HG03097 (cell line): ENCODE data around the gene ACY1.

ENCODE experiments used
- ATAC-seq: cut with Tn5 transposase; IDR thresholded peaks from one replicate; pipeline ENCODE4 v1.9.1; 2021; ENCODE audit not compliant: unreplicated experiment, low FRiP score

Gene ACY1

GRCh38 chr3:51962854-51963530 lies 20.3 kb upstream of the ACY1 start:
- no peak for ATAC-seq

GRCh38 chr3:51963951-51964451 lies 19.3 kb upstream of the ACY1 start:
- ATAC-seq = no peak

DNA sequence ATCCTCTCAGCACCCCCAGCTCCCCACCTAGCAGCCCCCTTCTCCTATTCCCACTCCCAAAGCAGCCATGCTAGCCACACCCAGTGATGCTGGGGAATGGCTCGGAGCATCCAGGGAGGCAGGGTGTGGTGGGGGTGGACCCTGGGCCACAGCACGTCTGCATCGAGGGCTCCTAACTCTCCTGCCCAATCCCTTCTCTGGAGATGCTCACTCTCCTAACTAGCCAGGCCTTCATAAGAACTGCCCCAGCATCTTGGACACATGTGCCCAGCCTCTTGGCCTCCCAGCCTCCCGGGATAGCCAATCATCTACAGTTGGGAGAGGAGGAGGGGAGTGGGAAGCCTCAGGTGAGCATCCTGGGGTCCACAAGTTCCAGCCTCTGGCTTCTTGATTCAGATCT lies 18.8 kb upstream of the ACY1 start:
- no peak for ATAC-seq

DNA sequence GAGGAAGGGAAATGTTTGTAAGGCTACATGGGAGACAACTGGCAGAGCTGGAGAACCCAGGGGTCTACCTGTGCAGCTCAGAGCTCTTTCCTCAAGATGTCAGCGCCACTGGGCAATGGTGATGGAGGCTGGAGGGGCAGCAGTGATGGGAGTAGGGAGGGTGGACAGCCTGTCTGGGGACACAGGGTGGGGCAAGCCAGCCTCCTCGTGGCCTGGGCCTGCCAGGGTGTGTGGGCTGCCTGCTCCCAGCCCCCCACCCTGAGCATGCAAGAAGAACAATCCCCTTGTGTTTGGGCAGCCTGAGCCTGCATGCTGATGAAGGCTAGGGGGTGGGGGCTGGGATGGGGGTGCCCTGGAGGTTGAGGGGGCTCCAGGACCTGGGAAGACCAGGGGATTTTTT lies 17.3 kb upstream of the ACY1 start:
- ATAC-seq = no peak

GRCh38 chr3:51966486-51966885 lies 16.8 kb upstream of the ACY1 start:
- ATAC-seq = no peak

DNA sequence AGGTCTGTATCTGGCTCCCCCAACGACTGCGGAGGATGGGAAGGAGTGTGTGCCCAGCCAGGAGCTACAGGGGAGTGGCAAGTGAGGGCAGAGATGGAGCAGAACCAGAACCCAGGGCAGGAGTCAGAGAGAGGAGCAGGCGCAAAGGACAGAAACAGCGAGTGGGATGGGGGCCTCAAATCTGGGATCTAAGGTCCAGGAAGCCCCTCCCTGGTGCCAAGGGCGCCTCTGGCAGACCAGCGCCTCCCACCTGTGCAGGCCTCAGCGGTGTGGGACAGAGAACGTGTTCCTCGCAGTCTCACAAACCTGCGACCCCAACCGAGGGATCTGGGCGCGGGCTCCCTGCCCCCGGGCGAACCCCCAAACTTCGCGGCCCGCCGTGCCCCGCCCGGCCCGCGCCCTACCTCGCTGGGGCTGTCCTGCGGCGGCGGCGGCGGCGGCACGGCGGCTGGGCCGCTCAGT lies 16.4 kb upstream of the ACY1 start:
- ATAC-seq = no peak

GRCh38 chr3:51967384-51968169 lies 15.8 kb upstream of the ACY1 start, which contains the start of gene PCBP4:
Gene PCBP4, minus strand, starts transcription at chr3:51967454. Its CDS starts 6,214 bp downstream, at chr3:51961240.
- no peak for ATAC-seq

DNA sequence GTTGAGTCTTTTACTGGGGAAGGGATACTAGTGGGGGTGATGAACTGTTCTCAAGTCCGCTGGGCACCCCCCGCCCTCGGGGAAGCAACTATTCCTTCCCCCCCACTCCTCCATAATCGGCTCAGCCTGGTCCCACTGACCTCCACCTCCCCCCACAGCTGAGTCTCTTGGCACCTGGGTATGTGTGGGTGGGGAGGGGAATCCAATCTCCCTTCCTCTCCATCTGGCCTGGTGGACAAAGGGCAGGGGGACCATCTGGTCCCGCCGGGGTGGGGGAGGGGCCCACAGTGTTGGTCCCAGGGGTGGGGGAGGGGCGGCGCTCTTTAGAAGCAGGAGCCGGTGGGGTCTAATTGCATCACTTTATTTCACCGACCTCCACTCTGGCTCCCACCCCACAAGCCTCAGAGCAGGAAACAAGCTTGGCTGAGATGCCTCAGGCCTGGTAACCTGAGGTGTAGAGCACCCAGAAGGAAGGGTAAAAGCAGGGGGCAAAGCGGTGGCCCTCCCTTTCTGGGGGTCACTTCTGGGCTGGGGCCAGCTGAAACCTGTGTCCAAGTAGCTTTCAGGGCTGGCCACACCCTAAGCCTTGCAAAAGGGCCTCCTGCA lies 15.1 kb upstream of the ACY1 start:
- no peak for ATAC-seq

DNA sequence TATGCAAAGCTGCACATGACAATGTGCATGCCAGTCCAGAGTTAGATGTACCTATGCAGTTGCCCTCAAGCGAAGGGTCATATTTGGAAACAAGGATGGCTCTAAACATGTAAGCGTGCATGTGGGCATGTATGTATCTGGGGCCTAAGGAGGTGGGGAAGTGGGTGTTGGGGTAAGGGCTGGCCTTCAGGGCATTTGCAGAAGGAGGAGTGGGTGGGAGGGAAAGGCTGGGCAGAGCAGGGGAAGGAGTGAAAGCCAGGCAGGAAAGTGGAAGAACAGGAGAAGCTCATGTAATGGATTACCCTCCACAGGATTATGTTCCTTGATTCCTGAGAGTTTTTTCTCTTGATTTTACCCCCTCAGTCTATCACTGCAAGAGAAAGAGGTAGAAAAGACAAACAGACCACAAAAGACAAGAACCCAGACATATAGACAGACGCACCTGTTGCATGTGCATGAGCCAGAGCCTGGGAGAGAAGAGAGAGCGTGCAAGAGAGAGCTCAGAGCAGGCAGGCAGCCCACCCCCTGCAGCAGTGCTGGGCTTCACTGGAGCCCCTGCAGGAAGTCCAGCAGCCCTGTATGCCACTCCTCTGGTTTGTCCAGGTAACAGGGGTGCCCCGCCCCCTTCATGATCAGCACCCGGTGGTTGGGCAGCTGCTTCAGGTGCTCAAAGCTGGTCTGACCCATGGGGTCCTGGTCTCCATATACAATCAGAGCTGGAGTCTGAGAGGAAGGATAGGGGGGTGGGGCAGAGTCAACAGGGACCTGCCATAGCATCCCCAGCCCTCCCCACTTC lies 14.3 kb upstream of the ACY1 start:
- ATAC-seq = no peak

DNA sequence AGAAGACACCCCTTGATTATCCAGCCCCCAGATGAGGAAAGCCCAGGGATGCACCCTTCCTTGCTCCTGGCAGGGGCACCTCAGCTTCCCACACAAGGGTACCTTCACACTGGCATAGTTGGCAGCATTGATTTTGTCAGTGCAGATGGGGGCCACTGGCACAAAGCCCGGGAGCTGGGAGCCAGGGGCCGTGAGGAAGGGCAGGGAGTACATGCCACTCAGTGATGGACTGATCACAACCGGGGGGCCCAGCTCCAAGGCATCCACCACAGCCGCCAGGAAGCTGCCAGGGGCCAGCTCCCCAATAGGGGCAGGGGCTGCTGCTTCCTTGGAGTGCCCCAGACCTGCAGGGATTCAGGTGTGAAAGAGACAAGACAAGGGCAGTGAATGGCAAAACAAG lies 13.5 kb upstream of the ACY1 start:
- no peak for ATAC-seq

GRCh38 chr3:51970606-51971300 lies 12.6 kb upstream of the ACY1 start:
- ATAC-seq = no peak

- no peak for ATAC-seq
Measured at GRCh38 chr3:51971350-51971749, 12.0 kb upstream of the ACY1 start.

GRCh38 chr3:51974277-51974962 lies 8.9 kb upstream of the ACY1 start:
- ATAC-seq = peak; percentile 14

- ATAC-seq = peak; percentile 31
Measured at GRCh38 chr3:51974963-51975851, 8.1 kb upstream of the ACY1 start, which contains the start of gene ABHD14A. Gene ABHD14A, plus strand, starts transcription at chr3:51975064. Its CDS starts 72 bp downstream, at chr3:51975136.

DNA sequence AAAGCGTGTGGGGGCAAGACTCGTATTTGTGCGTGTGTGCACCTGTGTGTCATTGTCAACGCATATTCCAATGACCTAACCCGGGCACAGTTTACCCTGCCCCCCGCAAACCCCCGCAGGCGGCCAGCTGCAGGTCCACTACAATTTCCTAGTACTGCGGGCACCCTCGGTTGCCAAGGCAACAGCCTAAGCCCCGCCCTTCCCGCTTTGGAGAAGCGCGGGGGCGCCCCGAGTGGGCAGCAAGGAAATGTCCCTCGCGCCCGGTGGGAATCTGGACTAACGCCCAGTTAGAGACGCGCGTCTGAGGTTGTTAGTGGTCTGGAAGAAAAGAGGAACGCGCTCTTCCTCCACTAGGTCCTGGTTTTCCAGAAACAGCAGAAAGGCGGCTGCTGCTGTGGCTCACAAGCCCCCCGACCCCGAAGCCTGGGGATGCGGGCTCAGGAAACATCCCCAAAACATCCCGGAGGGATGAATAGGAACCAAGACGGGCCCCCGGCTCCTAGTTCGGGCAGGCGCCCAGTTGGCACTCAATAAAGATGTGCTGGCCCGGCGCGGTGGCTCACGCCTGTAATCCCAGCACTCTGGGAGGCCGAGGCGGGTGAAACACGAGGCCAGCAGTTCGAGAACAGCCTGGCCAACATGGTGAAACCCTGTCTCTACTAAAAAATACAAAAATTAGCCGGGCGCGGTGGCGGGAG lies 7.3 kb upstream of the ACY1 start:
- ATAC-seq = no peak

GRCh38 chr3:51977446-51978142 lies 5.7 kb upstream of the ACY1 start:
- ATAC-seq = no peak

- ATAC-seq = no peak
Measured at GRCh38 chr3:51978143-51978502, 5.2 kb upstream of the ACY1 start.
